SU-DHL-6 (cell line): ENCODE results near the gene ABCB4.

ENCODE experiments used
- H2AFZ ChIP-seq: fragments of 200-600 bp; sonication (generic); 2 replicates; pipeline ENCODE4 v1.6.1; 2014; ENCODE audit warnings: low read depth, mild to moderate bottlenecking, moderate library complexity, mixed read lengths, antibody characterized with exemption, low read length; ENCODE audit not compliant: severe bottlenecking
- H3F3A ChIP-seq: fragments of 200-600 bp; shearing (Covaris generic); 2 replicates; pipeline ENCODE4 v1.6.0; 2016; ENCODE audit warnings: antibody characterized with exemption, mild to moderate bottlenecking; ENCODE audit not compliant: insufficient read depth
- H3K27ac ChIP-seq: fragments of 200-600 bp; sonication (generic); 2 replicates; pipeline ENCODE4 v1.5.1; 2016; ENCODE audit warnings: low read depth, mild to moderate bottlenecking, low read length, moderate library complexity, mixed read lengths
- H3K27me3 ChIP-seq: fragments of 200-600 bp; sonication (generic), shearing (Covaris generic); 2 replicates; pipeline ENCODE4 v1.6.0; 2014; ENCODE audit warnings: mild to moderate bottlenecking, low read length
- H3K36me3 ChIP-seq: fragments of 200-600 bp; sonication (generic); 2 replicates; pipeline ENCODE4 v1.6.1; 2014; ENCODE audit warnings: mild to moderate bottlenecking, low read length, mixed read lengths
- H3K4me2 ChIP-seq: fragments of 300-600, 200-600 bp; shearing (Covaris generic), sonication (generic); 2 replicates; pipeline ENCODE4 v1.6.0; 2014; ENCODE audit warnings: low read length, low read depth, mild to moderate bottlenecking; ENCODE audit not compliant: poor library complexity, severe bottlenecking
- H3K4me3 ChIP-seq: fragments of 200-600 bp; sonication (generic); 2 replicates; pipeline ENCODE4 v1.5.1; 2014; ENCODE audit warnings: antibody characterized with exemption, low read length, mild to moderate bottlenecking, mixed read lengths; ENCODE audit not compliant: insufficient read depth, poor library complexity, severe bottlenecking
- H3K79me2 ChIP-seq: fragments of 200-600 bp; sonication (generic); 2 replicates; pipeline ENCODE4 v1.6.1; 2014; ENCODE audit warnings: mild to moderate bottlenecking, low read length, moderate library complexity; ENCODE audit not compliant: insufficient read depth
- H3K9ac ChIP-seq: fragments of 200-600 bp; sonication (generic); 2 replicates; pipeline ENCODE4 v1.7.0; 2014; ENCODE audit warnings: mild to moderate bottlenecking, low read length
- H3K9me2 ChIP-seq: fragments of 200-600 bp; sonication (generic); replicated peaks from 2 replicates; pipeline ENCODE4 v1.6.1; 2014; ENCODE audit warnings: low read length; ENCODE audit not compliant: insufficient read depth
- H3K9me3 ChIP-seq: fragments of 200-600 bp; sonication (generic); 2 replicates; pipeline ENCODE4 v1.6.1; 2014; ENCODE audit warnings: low read length, mixed read lengths; ENCODE audit not compliant: insufficient read depth
- H4K20me1 ChIP-seq: fragments of 200-600 bp; sonication (generic); 2 replicates; pipeline ENCODE4 v1.6.1; 2014; ENCODE audit warnings: low read depth, mild to moderate bottlenecking, antibody characterized with exemption, low read length, moderate library complexity, mixed read lengths
- EZH2phosphoT487 ChIP-seq: fragments of 200-600 bp; sonication (generic), shearing (Covaris generic); conservative IDR thresholded peaks from 2 replicates; pipeline ENCODE4 v1.6.1; 2018; ENCODE audit warnings: mild to moderate bottlenecking, antibody characterized with exemption, low read length, moderate library complexity, mixed read lengths
- TF ChIP-seq, protein P1 (sequence below): fragments of 200-600 bp; sonication (generic); IDR thresholded peaks from one replicate; pipeline ENCODE4 v1.5.1; 2017; ENCODE audit warnings: antibody characterized with exemption, mild to moderate bottlenecking, low read length, moderate library complexity; ENCODE audit not compliant: insufficient read depth, poor library complexity, severe bottlenecking

The ABCB4 gene

DNA sequence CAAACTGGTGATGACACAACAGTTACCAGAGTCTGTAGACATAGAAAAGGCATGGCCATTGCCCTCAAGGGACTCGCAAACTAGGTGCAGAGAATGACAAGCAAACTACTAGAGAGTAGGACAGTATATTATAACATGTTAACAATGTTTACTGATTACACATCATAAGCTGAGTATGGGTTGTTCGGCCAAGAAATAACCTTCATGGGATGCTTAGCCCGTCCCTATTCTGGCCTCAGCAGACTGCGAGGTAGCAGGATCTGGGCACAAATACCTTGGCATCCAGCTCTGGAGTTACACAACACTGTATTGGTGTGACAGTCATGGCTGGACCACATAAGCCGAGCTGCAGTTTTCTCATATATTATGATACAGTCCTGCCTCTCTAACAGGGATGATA, 51.4 kb downstream of the ABCB4 start:
- Histone ChIP-seq H3K27me3 (no peaks in the 10 kb centered on the region), H3K27ac (no peak overlapping the region), H3K9me2 (no peaks in the 10 kb centered on the region), H3K9me3 (no peaks in the 10 kb centered on the region), H3K9ac (no peak overlapping the region), H3F3A (no peaks in the 10 kb centered on the region), H3K36me3 (no peaks in the 10 kb centered on the region), H4K20me1 (no peaks in the 10 kb centered on the region), H3K4me3 (no peak overlapping the region), H2AFZ (no peak overlapping the region), H3K4me2 (no peak overlapping the region), H3K79me2 (no peaks in the 10 kb centered on the region)
- no peak for TF ChIP-seq EZH2phosphoT487
- TF ChIP-seq, protein P1, sequence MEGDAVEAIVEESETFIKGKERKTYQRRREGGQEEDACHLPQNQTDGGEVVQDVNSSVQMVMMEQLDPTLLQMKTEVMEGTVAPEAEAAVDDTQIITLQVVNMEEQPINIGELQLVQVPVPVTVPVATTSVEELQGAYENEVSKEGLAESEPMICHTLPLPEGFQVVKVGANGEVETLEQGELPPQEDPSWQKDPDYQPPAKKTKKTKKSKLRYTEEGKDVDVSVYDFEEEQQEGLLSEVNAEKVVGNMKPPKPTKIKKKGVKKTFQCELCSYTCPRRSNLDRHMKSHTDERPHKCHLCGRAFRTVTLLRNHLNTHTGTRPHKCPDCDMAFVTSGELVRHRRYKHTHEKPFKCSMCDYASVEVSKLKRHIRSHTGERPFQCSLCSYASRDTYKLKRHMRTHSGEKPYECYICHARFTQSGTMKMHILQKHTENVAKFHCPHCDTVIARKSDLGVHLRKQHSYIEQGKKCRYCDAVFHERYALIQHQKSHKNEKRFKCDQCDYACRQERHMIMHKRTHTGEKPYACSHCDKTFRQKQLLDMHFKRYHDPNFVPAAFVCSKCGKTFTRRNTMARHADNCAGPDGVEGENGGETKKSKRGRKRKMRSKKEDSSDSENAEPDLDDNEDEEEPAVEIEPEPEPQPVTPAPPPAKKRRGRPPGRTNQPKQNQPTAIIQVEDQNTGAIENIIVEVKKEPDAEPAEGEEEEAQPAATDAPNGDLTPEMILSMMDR, result no peak

DNA sequence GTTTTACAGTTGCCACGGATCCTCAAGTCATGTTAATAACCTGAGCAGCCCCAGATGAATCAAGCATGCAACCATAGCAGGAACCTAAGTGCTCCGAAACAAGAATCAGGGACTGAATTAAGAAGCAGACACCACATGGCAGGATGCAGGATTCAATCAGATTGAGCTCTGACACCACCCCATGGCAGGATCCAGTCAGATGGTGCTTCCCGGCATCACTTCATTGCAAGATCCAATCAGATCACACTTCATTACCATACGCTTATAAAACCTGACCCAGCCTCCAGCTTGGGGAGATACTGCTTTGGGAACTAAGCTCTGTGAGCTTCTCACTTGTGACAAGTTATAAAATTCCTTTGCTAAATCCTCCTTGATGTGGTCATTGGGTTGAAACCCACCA, 55.3 kb downstream of the ABCB4 start:
- Histone ChIP-seq H3K9me2 (no peaks in the 10 kb centered on the region), H3K79me2 (no peaks in the 10 kb centered on the region)

DNA sequence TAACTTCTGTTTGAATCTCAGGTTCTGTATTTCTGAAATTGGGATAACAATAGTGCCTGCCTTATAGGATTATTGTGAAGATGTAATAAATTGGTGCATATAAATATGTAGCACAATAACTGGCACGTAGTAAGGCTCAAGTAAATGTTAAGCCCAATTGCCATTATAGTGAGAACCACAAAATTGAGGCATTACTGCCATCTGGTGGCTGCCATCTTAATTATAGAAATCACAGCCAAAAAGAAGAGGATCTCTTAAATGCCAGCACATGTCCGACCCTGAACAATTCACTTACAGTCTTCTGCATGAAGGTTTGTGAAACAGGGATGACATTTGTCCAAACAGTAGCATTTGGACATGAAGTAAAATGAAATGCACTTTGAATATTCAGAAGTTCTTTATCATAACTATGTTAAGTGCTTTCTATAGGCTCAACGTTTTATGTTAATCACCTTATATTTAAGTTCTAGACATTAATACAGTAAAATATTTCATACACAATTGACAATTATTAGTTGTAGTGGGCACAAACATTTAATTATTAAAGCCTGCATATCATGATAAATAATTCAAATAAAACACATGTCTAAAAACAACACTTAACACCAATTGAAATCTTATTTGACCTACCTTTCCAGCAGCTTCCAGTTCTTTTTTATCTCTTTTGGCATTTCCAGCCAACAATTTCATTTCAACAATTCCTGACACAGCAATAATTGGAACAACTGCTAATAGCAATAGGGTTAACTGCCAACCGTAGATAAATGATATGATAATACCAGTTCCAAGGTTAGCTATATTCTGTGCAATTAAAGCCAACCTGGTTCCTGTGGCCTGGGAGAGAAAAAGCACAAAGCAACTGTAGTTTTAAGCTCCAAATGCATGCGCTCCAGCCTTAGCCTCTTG, 58.5 kb downstream of the ABCB4 start:
- H3K4me2 ChIP-seq, result no peak overlapping the region
- no peaks in the 10 kb centered on the region for H3K79me2 ChIP-seq
- no peak overlapping the region for H3K4me3 ChIP-seq
- no peaks in the 10 kb centered on the region for H3K9me3 ChIP-seq
- H3F3A ChIP-seq, result no peaks in the 10 kb centered on the region
- H4K20me1 ChIP-seq, result no peaks in the 10 kb centered on the region
- no peak for TF ChIP-seq EZH2phosphoT487
- TF ChIP-seq, protein P1, result peak; percentile 79
- H3K36me3 ChIP-seq, result no peaks in the 10 kb centered on the region
- no peaks in the 10 kb centered on the region for H3K9me2 ChIP-seq
- H3K27ac ChIP-seq, result no peak overlapping the region
- no peak overlapping the region for H2AFZ ChIP-seq
- H3K9ac ChIP-seq, result no peak overlapping the region
- H3K27me3 ChIP-seq, result no peaks in the 10 kb centered on the region

More for the DNA sequence above, 55.3 kb downstream of the ABCB4 start:
- Histone ChIP-seq H2AFZ (no peak overlapping the region), H3F3A (no peaks in the 10 kb centered on the region), H3K9ac (no peak overlapping the region), H3K9me3 (no peaks in the 10 kb centered on the region), H3K4me2 (no peak overlapping the region), H3K27ac (no peak overlapping the region), H3K27me3 (no peaks in the 10 kb centered on the region), H3K36me3 (no peaks in the 10 kb centered on the region), H4K20me1 (no peaks in the 10 kb centered on the region), H3K4me3 (no peak overlapping the region)
- TF ChIP-seq EZH2phosphoT487, result no peak
- TF ChIP-seq, protein P1, result no peak
